Activated CD8-positive, alpha-beta memory T cell treated with anti-CD3 and anti-CD28 coated beads, Interleukin-2, amount 50 U/mL, for 1 hour (primary cell): ENCODE data around the gene JAKMIP1.

ENCODE experiments used
- DNase-seq: peaks from one replicate; pipeline ENCODE4 v3.0.0-alpha.2; 2020; ENCODE audit errors: extremely low read depth

JAKMIP1 gene

DNA sequence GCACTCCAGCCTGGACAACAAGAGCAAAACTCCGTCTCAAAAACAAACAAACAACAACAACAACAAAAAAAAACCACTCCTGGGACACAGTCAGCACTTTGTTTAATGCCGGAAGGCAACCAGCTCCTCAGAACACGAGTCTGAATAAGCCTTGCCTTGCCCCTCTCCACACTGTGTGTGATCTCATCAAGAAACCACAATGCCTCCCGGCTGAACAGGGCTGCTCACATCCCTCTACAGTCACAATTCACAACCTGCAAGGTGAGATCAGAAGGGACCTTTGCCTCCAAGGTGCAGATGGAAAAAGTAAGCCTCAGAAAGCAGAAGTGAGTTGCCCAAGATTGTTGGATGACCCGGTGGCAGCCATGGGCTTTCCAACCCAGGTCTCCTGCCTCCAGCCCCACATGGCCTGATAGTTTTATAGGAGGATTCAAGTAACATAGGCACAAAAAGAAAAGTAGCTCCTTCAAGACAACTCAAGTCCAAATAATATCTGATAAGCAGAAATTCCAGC is 80.8 kb downstream of the JAKMIP1 start:
- DNase-seq, result no peak

DNA sequence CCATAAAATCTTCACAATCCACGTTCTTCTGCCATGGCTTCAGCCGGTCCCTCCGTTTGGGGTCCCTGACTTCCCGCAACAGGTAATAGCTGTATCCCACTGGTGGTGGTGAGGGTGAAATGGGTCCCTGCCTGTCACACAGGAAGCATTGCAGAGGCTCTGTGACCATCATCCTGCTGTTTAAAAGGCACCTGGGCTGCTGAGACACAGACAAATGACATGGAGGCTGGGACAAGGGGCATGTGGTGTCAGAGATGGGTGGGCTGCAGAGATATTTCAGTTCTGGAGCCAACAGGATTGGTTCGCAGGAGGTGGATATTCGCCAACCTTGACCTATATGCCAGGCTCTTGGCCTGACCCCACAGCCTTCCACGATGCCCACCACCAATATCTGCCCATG is 82.1 kb downstream of the JAKMIP1 start:
- DNase-seq, result no peak

GRCh38 chr4:6116696-6117285 is 83.6 kb downstream of the JAKMIP1 start:
- no peak for DNase-seq

- no peak for DNase-seq
Measured at GRCh38 chr4:6115746-6116586, 84.4 kb downstream of the JAKMIP1 start.

GRCh38 chr4:6115342-6115741 is 85.0 kb downstream of the JAKMIP1 start:
- no peak for DNase-seq

- no peak for DNase-seq
Measured at GRCh38 chr4:6114601-6115000, 85.7 kb downstream of the JAKMIP1 start.

DNA sequence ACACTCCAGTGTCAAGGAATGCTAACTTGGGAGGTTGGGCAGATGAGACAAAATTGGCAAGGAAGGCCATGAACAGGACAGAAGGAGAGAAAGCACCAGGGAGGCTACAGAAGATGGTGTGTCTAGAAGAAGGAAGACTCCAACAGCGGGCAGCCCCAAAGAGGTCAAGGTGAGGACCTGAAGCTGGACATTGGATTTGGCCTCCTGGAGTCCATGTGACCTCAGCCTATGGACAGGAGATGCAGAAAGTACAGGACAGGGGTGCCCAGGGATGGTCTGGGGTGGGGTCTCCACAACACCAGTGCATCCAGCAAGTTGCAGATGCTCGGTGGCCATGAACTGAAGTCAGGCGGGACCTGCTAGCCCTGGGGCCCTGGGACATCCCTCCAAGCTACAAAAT is 86.2 kb downstream of the JAKMIP1 start:
- DNase-seq, result no peak

GRCh38 chr4:6113641-6114040 is 86.7 kb downstream of the JAKMIP1 start:
- no peak for DNase-seq

GRCh38 chr4:6112606-6113290 is 87.6 kb downstream of the JAKMIP1 start:
- DNase-seq, result no peak

DNA sequence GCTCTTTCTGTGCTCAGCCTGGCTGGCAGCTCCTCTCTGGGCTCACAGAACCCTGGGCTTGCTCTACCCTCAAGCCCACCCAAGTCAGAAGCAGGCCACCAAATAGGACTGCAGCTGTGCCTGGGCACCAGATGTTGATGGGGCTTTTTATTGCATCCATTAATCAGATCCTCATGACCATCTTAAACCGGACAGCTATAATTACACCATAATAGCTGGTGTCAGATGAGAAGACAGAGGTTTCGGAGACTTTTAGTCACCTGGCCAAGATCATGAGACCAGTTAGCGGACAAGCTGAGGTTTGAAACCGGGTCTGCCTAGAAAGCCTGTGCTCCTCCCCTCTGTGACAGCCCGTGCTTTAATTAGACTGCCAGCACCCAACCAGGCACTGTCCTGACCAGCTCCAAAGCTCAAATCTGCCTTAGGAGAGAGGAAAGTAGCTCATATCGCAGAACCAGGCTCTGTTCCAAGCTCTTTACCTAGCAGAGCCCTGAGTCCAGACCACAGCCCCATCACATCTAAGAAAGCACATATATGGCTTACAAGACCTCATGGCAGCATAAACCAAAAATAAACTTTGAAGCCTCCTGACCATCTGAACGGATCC is 88.9 kb downstream of the JAKMIP1 start:
- no peak for DNase-seq

DNA sequence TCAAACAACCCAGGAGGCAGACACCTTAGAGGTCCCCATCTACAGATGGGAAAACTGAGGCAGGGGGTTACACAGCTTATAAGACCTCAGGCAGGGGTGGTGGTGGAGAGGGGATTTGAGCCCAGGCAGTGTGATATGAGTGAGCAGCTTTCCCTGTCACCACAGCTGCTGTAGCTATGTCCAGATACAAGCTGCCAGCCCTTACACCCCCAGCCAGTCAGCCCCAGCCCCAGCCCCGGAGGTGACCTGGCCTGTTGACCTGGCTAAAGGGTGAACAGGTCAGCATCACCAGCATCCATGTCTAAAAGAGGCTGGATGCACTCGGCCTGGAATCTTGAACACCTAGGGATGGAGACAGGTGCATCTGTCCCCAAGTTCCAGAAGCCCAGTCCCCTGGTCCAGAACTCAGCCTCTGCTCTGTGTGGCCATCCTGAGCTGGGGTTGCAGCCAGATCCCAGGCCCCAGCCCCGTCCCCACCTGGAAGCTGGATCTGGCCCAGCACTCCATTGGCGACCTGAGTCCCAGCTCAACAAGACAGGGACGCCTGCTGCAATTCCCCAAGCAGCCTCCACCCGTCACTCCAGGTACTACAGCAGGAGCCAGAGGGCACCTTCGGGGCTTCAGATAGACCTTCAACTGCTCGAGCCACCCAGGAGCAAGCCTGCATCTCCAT is 89.5 kb downstream of the JAKMIP1 start:
- DNase-seq, result no peak

DNA sequence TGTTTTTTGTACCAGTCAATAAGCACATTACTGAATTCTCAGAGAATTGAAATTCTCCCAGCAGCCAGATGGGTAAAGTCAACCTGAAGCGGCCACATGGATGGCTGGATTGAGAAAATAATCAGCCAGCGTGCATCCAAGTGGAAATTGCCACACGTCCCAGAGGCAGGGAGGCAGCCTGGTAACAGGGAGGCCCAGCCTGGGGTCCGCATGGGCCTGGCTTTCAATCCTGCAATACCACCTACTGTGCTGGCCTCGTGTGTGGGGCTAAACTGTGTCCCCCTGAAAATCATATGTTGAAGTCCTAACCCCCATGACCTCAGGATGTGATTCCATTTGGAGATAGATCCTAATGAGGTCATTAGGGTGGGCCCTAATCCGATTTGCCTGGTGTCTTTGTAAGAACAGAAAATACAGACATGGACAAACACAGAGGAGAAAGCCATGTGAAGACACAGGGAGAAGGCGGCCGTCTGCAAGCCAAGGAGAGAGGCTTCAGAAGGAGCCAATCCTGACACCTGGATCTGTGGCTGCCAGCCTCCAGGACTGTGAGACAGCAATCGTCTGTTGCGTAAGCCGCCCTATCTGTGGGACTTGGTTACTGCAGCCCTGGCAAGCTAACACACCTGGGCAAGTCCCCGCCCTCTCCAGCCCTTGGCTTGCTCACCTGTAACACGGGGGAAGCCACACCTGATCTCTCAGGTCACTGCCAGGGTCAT is 90.3 kb downstream of the JAKMIP1 start:
- DNase-seq, result no peak

GRCh38 chr4:6107886-6108285 is 92.5 kb downstream of the JAKMIP1 start:
- DNase-seq, result no peak

DNA sequence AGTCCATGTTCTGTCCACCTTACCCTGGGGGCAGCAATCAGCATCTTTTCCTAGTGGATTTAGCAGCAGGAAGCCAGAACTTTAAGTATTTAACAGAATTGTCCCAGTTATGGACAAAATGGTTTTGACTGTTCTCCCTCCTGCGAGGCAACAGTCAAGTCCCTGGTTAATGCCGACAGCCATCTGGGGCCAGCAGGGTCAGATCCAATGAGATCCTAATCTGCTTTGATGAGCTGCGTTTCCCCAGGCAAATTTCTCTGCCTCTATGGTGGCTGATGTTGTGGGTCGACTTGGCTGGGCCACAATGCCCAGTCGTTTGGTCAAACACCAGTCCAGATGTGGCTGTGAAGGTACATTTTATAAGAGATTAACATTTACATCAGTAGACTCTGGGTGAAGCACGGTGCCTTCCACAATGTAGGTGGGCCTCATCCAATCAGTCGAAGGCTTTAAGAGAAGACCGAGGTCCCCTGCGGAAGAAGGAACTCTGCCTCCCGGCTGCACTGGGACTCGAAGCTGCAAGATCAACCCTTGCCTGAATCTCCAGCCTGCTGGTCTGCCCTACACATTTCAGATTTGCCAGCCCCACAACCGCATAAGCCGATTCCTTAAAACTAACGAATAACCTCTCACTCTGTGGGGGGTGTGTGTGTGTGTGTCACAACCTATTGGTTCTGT is 93.1 kb downstream of the JAKMIP1 start:
- no peak for DNase-seq

DNA sequence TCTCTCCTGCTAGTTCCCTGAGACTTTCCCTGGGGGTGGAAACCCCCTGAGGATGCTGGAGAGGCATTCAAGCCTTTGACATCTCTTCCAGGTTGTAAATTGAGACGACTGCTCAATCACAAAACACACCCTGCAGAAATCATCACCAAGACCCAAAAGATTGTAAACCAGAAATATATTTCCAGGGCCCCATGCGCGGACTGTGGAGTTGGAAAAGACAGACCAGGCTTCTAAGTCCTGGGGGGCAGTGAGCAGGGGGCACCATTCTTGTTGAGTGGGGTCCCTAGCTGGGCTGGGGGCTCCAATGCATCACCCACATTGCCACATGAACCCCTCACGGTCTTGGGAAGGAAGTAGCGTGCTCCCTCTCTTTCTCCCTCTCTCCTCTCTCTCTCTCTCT is 94.2 kb downstream of the JAKMIP1 start:
- no peak for DNase-seq

- no peak for DNase-seq
Measured at GRCh38 chr4:6105311-6105911, 94.9 kb downstream of the JAKMIP1 start.

DNA sequence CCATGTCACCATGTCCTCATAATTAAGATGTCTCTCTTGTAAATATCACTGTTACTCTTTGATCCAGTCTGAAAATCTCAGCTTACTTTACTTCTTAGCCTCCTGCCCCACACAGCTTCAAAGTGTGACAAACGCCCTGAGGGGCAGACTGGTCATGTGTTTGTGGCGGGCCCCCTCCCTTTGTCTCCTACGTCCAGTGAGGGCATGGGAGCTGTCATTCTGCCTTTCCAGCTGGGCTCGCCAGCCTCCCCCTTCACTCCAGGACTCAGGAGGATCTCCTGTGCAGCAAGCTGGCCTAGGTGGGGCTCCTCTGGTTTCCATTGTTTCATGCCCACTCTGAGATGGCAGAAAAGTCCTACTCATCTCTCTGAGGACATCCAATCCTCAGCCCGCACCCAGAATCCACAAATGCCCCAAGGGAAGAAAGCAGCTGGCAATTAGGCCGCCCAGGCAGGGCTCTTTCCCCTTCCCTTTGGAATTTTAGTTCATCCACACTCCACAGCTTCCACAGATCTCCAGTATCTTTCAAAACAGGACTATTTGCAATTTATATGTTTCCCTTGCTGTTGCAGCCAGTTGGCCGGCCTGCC is 95.7 kb downstream of the JAKMIP1 start:
- no peak for DNase-seq

GRCh38 chr4:6097581-6097980 is 102.8 kb downstream of the JAKMIP1 start:
- no peak for DNase-seq

- no peak for DNase-seq
Measured at GRCh38 chr4:6095897-6096296, 104.5 kb downstream of the JAKMIP1 start.
